SU-DHL-6 (cell line): Measurements from ENCODE around the gene AMDHD2.

Experiments used
- H2AFZ ChIP-seq: fragments of 200-600 bp; sonication (generic); 2 replicates; pipeline ENCODE4 v1.6.1; 2014; ENCODE audit warnings: low read depth, mild to moderate bottlenecking, moderate library complexity, mixed read lengths, antibody characterized with exemption, low read length; ENCODE audit not compliant: severe bottlenecking
- H3F3A ChIP-seq: fragments of 200-600 bp; shearing (Covaris generic); 2 replicates; pipeline ENCODE4 v1.6.0; 2016; ENCODE audit warnings: antibody characterized with exemption, mild to moderate bottlenecking; ENCODE audit not compliant: insufficient read depth
- H3K27ac ChIP-seq: fragments of 200-600 bp; sonication (generic); 2 replicates; pipeline ENCODE4 v1.5.1; 2016; ENCODE audit warnings: low read depth, mild to moderate bottlenecking, low read length, moderate library complexity, mixed read lengths
- H3K27me3 ChIP-seq: fragments of 200-600 bp; sonication (generic), shearing (Covaris generic); 2 replicates; pipeline ENCODE4 v1.6.0; 2014; ENCODE audit warnings: mild to moderate bottlenecking, low read length
- H3K36me3 ChIP-seq: fragments of 200-600 bp; sonication (generic); 2 replicates; pipeline ENCODE4 v1.6.1; 2014; ENCODE audit warnings: mild to moderate bottlenecking, low read length, mixed read lengths
- H3K4me2 ChIP-seq: fragments of 300-600, 200-600 bp; shearing (Covaris generic), sonication (generic); 2 replicates; pipeline ENCODE4 v1.6.0; 2014; ENCODE audit warnings: low read length, low read depth, mild to moderate bottlenecking; ENCODE audit not compliant: poor library complexity, severe bottlenecking
- H3K4me3 ChIP-seq: fragments of 200-600 bp; sonication (generic); 2 replicates; pipeline ENCODE4 v1.5.1; 2014; ENCODE audit warnings: antibody characterized with exemption, low read length, mild to moderate bottlenecking, mixed read lengths; ENCODE audit not compliant: insufficient read depth, poor library complexity, severe bottlenecking
- H3K79me2 ChIP-seq: fragments of 200-600 bp; sonication (generic); 2 replicates; pipeline ENCODE4 v1.6.1; 2014; ENCODE audit warnings: mild to moderate bottlenecking, low read length, moderate library complexity; ENCODE audit not compliant: insufficient read depth
- H3K9ac ChIP-seq: fragments of 200-600 bp; sonication (generic); 2 replicates; pipeline ENCODE4 v1.7.0; 2014; ENCODE audit warnings: mild to moderate bottlenecking, low read length
- H3K9me2 ChIP-seq: fragments of 200-600 bp; sonication (generic); replicated peaks from 2 replicates; pipeline ENCODE4 v1.6.1; 2014; ENCODE audit warnings: low read length; ENCODE audit not compliant: insufficient read depth
- H3K9me3 ChIP-seq: fragments of 200-600 bp; sonication (generic); 2 replicates; pipeline ENCODE4 v1.6.1; 2014; ENCODE audit warnings: low read length, mixed read lengths; ENCODE audit not compliant: insufficient read depth
- H4K20me1 ChIP-seq: fragments of 200-600 bp; sonication (generic); 2 replicates; pipeline ENCODE4 v1.6.1; 2014; ENCODE audit warnings: low read depth, mild to moderate bottlenecking, antibody characterized with exemption, low read length, moderate library complexity, mixed read lengths
- EZH2phosphoT487 ChIP-seq: fragments of 200-600 bp; sonication (generic), shearing (Covaris generic); conservative IDR thresholded peaks from 2 replicates; pipeline ENCODE4 v1.6.1; 2018; ENCODE audit warnings: mild to moderate bottlenecking, antibody characterized with exemption, low read length, moderate library complexity, mixed read lengths
- TF ChIP-seq, protein P1 (sequence below): fragments of 200-600 bp; sonication (generic); IDR thresholded peaks from one replicate; pipeline ENCODE4 v1.5.1; 2017; ENCODE audit warnings: antibody characterized with exemption, mild to moderate bottlenecking, low read length, moderate library complexity; ENCODE audit not compliant: insufficient read depth, poor library complexity, severe bottlenecking

AMDHD2 gene

GRCh38 chr16:2489581-2489980 is 30.6 kb upstream of the AMDHD2 start:
- no peak overlapping the region for H3K27ac ChIP-seq
- no peak overlapping the region for H3K9ac ChIP-seq
- H3K4me3 ChIP-seq = no peak overlapping the region
- H3K79me2 ChIP-seq = no peaks in the 10 kb centered on the region; the same call in 1 of the 2 replicates
- H3K27me3 ChIP-seq = no peaks in the 10 kb centered on the region
- no peaks in the 10 kb centered on the region for H3K9me2 ChIP-seq
- TF ChIP-seq EZH2phosphoT487 = no peak
- TF ChIP-seq, protein P1, sequence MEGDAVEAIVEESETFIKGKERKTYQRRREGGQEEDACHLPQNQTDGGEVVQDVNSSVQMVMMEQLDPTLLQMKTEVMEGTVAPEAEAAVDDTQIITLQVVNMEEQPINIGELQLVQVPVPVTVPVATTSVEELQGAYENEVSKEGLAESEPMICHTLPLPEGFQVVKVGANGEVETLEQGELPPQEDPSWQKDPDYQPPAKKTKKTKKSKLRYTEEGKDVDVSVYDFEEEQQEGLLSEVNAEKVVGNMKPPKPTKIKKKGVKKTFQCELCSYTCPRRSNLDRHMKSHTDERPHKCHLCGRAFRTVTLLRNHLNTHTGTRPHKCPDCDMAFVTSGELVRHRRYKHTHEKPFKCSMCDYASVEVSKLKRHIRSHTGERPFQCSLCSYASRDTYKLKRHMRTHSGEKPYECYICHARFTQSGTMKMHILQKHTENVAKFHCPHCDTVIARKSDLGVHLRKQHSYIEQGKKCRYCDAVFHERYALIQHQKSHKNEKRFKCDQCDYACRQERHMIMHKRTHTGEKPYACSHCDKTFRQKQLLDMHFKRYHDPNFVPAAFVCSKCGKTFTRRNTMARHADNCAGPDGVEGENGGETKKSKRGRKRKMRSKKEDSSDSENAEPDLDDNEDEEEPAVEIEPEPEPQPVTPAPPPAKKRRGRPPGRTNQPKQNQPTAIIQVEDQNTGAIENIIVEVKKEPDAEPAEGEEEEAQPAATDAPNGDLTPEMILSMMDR = no peak
- H3K9me3 ChIP-seq = no peaks in the 10 kb centered on the region
- no peak overlapping the region for H3K4me2 ChIP-seq
- H2AFZ ChIP-seq = no peak overlapping the region
- H3K36me3 ChIP-seq = no peaks in the 10 kb centered on the region
- H3F3A ChIP-seq = no peaks in the 10 kb centered on the region
- no peaks in the 10 kb centered on the region for H4K20me1 ChIP-seq

GRCh38 chr16:2490190-2491105 is 29.7 kb upstream of the AMDHD2 start:
- Histone ChIP-seq H3K27me3 (no peaks in the 10 kb centered on the region), H3K36me3 (no peaks in the 10 kb centered on the region), H3K27ac (no peak overlapping the region), H3K4me3 (no peak overlapping the region), H3F3A (no peaks in the 10 kb centered on the region), H2AFZ (no peak overlapping the region), H3K79me2 (no peaks in the 10 kb centered on the region; the same call in 1 of the 2 replicates), H3K9me3 (no peaks in the 10 kb centered on the region), H4K20me1 (no peaks in the 10 kb centered on the region), H3K9me2 (no peaks in the 10 kb centered on the region), H3K4me2 (no peak overlapping the region), H3K9ac (no peak overlapping the region)
- TF ChIP-seq, protein P1 = no peak
- TF ChIP-seq EZH2phosphoT487 = no peak

- Histone ChIP-seq H4K20me1 (no peaks in the 10 kb centered on the region), H3K9me2 (no peaks in the 10 kb centered on the region), H3K9ac (no peak overlapping the region), H3K36me3 (no peaks in the 10 kb centered on the region), H3K79me2 (no peaks in the 10 kb centered on the region; the same call in 1 of the 2 replicates), H3K27ac (no peak overlapping the region), H3K9me3 (no peaks in the 10 kb centered on the region), H3K4me3 (no peak overlapping the region), H3F3A (no peaks in the 10 kb centered on the region), H3K27me3 (no peaks in the 10 kb centered on the region), H2AFZ (no peak overlapping the region), H3K4me2 (no peak overlapping the region)
- TF ChIP-seq EZH2phosphoT487 = no peak
- TF ChIP-seq, protein P1 = no peak
Measured at GRCh38 chr16:2492292-2492691, 27.9 kb upstream of the AMDHD2 start.
